Natural killer cell (primary cell): ENCODE results near the gene CUX1. TPM values are rescaled to one million over a fixed set of nuclear protein-coding genes. Genes with fewer than 3 reads are reported as not detected.

ENCODE experiments used
- ATAC-seq, 3 donors: fragments of 150-1000 bp in 2 of 3; fragments of 200-7000 bp in 1 of 3; cut with Tn5 transposase; 1 replicate in 1 of 3; 2 replicates in 2 of 3; pipeline ENCODE4 v1.10.0; 2021; ENCODE audit warnings: mild to moderate bottlenecking in 2 of 3, moderate library complexity in 2 of 3
- DNase-seq, 2 donors: peaks; one replicate each; pipeline versions ENCODE4 v3.0.0 to v3.0.0-alpha.2; 2013 to 2021; ENCODE audit warnings: mixed read lengths in 1 of 2
- H3K27ac ChIP-seq: one replicate; pipeline ENCODE4 v1.5.1; 2013; ENCODE audit warnings: mild to moderate bottlenecking, low read length
- H3K27me3 ChIP-seq: one replicate; pipeline ENCODE4 v1.6.1; 2013; ENCODE audit warnings: low read length; ENCODE audit not compliant: control insufficient read depth, insufficient read depth
- H3K36me3 ChIP-seq: one replicate; pipeline ENCODE4 v1.6.1; 2013; ENCODE audit warnings: low read length; ENCODE audit not compliant: control insufficient read depth, insufficient read depth
- H3K4me1 ChIP-seq: one replicate; pipeline ENCODE4 v1.6.1; 2013; ENCODE audit warnings: low read length; ENCODE audit not compliant: control insufficient read depth, insufficient read depth
- H3K4me3 ChIP-seq: one replicate; pipeline ENCODE4 v1.5.1; 2013; ENCODE audit warnings: low read length
- H3K9me3 ChIP-seq: one replicate; pipeline ENCODE4 v1.6.1; 2013; ENCODE audit warnings: low read length; ENCODE audit not compliant: control insufficient read depth, insufficient read depth
- H3K27ac Mint-ChIP-seq, 2 donors: one replicate each; pipeline ENCODE4 v1.8.0; 2022; ENCODE audit warnings: mild to moderate bottlenecking in 2 of 2, mixed read lengths in 2 of 2, moderate library complexity in 1 of 2
- H3K27me3 Mint-ChIP-seq, 2 donors: one replicate each; pipeline ENCODE4 v1.8.0; 2022; ENCODE audit warnings: low read depth in 2 of 2, mixed read lengths in 2 of 2
- H3K36me3 Mint-ChIP-seq: one replicate; pipeline ENCODE4 v1.8.0; 2022; ENCODE audit warnings: mixed read lengths
- H3K4me1 Mint-ChIP-seq, 2 donors: one replicate each; pipeline ENCODE4 v1.8.0; 2022; ENCODE audit warnings: mixed read lengths in 2 of 2
- H3K4me3 Mint-ChIP-seq: one replicate; pipeline ENCODE4 v1.8.0; 2022; ENCODE audit warnings: mild to moderate bottlenecking, moderate library complexity, mixed read lengths
- H3K9me3 Mint-ChIP-seq, 2 donors: one replicate each; pipeline ENCODE4 v1.8.0; 2022; ENCODE audit warnings: mixed read lengths in 2 of 2
- CTCF ChIP-seq: fragments of 200-600 bp; IDR thresholded peaks from one replicate; pipeline ENCODE4 v1.8.0; 2022; ENCODE audit warnings: antibody characterized with exemption
- WGBS: methylation state at CpG from one replicate; pipeline ENCODE4 v1.1.7; 2013; ENCODE audit warnings: missing lambda C conversion rate; ENCODE audit not compliant: insufficient coverage; 5-methylcytosine and 5-hydroxymethylcytosine counted together
- intact Hi-C: fragments of 100-400 bp; cut with micrococcal nuclease; formaldehyde crosslinking; loops from one replicate; pipeline ENCODE4 v1.14.2; 2022
- total RNA-seq, 4 donors: library from RNA; stranded (reverse); fragments of 120-200 nt in 1 of 4; gene quantifications; one replicate each; pipeline versions ENCODE4 v1.2.3 to v1.2.4, GENCODE V29; 2013 to 2022

Gene CUX1
- total RNA-seq, 3 donors from 2014 or later (not counting 1 experiment from before 2014, with no cell fraction given): 59.8 to 77.4 (median 73.6) TPM

- H3K4me1 Mint-ChIP-seq: peaks cover 0 to 10% of the 10 kb centered on the region in 2 donors
- Histone ChIP-seq H3K9me3 (no peaks in the 10 kb centered on the region), H3K36me3 (no peaks in the 10 kb centered on the region), H3K27ac (no peak overlapping the region), H3K4me1 (no peaks in the 10 kb centered on the region), H3K27me3 (no peaks in the 10 kb centered on the region), H3K4me3 (no peak overlapping the region)
- H3K27me3 Mint-ChIP-seq: no peaks in the 10 kb centered on the region
- ATAC-seq (no peak), DNase-seq (no peak)
- no peak overlapping the region for H3K4me3 Mint-ChIP-seq
- H3K9me3 Mint-ChIP-seq: no peaks in the 10 kb centered on the region
- H3K27ac Mint-ChIP-seq: no peak overlapping the region
- 91% methylated on average over 3 of the region's 6 CpGs for WGBS
- no peaks in the 10 kb centered on the region for H3K36me3 Mint-ChIP-seq
- intact Hi-C loops: no loop called here
- TF ChIP-seq CTCF: no peak
Measured at GRCh38 chr7:101974393-101974792, 157.0 kb downstream of the CUX1 start.

- intact Hi-C loops: no loop called here
- 89% methylated on average over 7 of the region's 7 CpGs for WGBS
- no peaks in the 10 kb centered on the region for H3K27me3 Mint-ChIP-seq
Measured at GRCh38 chr7:101975046-101975445, 157.6 kb downstream of the CUX1 start.

GRCh38 chr7:101976411-101976810 is 159.0 kb downstream of the CUX1 start:
- WGBS: 75% methylated on average over 5 of the region's 5 CpGs
- no peaks in the 10 kb centered on the region for H3K9me3 Mint-ChIP-seq

More at GRCh38 chr7:101975046-101975445, 157.6 kb downstream of the CUX1 start:
- peaks cover 0 to 10% of the 10 kb centered on the region in 2 donors for H3K4me1 Mint-ChIP-seq
- no peak overlapping the region for H3K4me3 Mint-ChIP-seq
- Histone ChIP-seq H3K27me3 (no peaks in the 10 kb centered on the region), H3K36me3 (no peaks in the 10 kb centered on the region), H3K27ac (no peak overlapping the region), H3K4me1 (no peaks in the 10 kb centered on the region), H3K9me3 (no peaks in the 10 kb centered on the region), H3K4me3 (no peak overlapping the region)
- H3K27ac Mint-ChIP-seq: no peak overlapping the region
- no peaks in the 10 kb centered on the region for H3K36me3 Mint-ChIP-seq
- H3K9me3 Mint-ChIP-seq: no peaks in the 10 kb centered on the region
- DNase-seq (no peak), ATAC-seq (no peak)
- TF ChIP-seq CTCF: no peak

More at GRCh38 chr7:101976411-101976810, 159.0 kb downstream of the CUX1 start:
- H3K27me3 ChIP-seq: no peaks in the 10 kb centered on the region
- H3K4me1 Mint-ChIP-seq: peaks cover 0 to 16% of the 10 kb centered on the region in 2 donors
- H3K4me1 ChIP-seq: no peaks in the 10 kb centered on the region
- H3K4me3 Mint-ChIP-seq: no peak overlapping the region
- H3K27ac Mint-ChIP-seq: no peak overlapping the region
- no peaks in the 10 kb centered on the region for H3K36me3 ChIP-seq
- no peaks in the 10 kb centered on the region for H3K27me3 Mint-ChIP-seq
- H3K36me3 Mint-ChIP-seq: no peaks in the 10 kb centered on the region
- no peaks in the 10 kb centered on the region for H3K9me3 ChIP-seq
- no peak for TF ChIP-seq CTCF
- intact Hi-C loops: no loop called here
- no peak overlapping the region for H3K27ac ChIP-seq
- ATAC-seq: no peak
- no peak overlapping the region for H3K4me3 ChIP-seq
- DNase-seq: no peak
